Fibroblast of lung (primary cell): ENCODE results near the gene ZNF385B.

ENCODE experiments used
- EZH2 ChIP-seq: IDR thresholded peaks from 2 replicates; pipeline ENCODE4 v1.5.1; 2012; ENCODE audit warnings: low read length, control low read depth, mild to moderate bottlenecking; ENCODE audit errors: missing control alignments
- TF ChIP-seq, protein P1 (sequence below), 2 donors: IDR thresholded peaks in 1 of 2; conservative IDR thresholded peaks in 1 of 2; 1 replicate in 1 of 2; 2 replicates in 1 of 2; pipeline ENCODE4 v1.5.1; 2011 to 2012; ENCODE audit warnings: low read length in 2 of 2, control low read depth in 1 of 2, inconsistent platforms in 1 of 2, low read depth in 1 of 2, mild to moderate bottlenecking in 1 of 2

DNA sequence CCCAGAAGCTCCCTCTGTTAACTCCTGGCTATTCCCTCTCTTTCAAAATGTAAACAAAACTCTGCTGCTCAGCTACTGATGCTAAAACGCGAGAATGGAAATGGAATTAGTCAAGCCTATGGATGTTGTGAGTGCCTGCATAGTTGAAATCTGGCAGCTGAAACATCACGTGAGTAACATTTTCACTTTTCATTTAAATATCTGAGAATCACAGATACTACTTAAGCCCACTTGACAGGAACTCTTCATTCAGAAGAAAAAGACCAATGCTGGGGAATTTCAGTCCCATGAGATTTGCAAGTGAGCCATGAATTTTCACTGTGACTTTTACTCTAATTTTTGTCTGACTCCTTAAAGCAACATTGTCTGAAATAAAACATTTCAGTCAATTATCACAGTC lies 381.5 kb downstream of the ZNF385B start:
- TF ChIP-seq, protein P1, sequence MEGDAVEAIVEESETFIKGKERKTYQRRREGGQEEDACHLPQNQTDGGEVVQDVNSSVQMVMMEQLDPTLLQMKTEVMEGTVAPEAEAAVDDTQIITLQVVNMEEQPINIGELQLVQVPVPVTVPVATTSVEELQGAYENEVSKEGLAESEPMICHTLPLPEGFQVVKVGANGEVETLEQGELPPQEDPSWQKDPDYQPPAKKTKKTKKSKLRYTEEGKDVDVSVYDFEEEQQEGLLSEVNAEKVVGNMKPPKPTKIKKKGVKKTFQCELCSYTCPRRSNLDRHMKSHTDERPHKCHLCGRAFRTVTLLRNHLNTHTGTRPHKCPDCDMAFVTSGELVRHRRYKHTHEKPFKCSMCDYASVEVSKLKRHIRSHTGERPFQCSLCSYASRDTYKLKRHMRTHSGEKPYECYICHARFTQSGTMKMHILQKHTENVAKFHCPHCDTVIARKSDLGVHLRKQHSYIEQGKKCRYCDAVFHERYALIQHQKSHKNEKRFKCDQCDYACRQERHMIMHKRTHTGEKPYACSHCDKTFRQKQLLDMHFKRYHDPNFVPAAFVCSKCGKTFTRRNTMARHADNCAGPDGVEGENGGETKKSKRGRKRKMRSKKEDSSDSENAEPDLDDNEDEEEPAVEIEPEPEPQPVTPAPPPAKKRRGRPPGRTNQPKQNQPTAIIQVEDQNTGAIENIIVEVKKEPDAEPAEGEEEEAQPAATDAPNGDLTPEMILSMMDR (conservative IDR thresholded peaks at IDR 0.05 in 1 of 2, IDR thresholded peaks at IDR 0.05 in 1 of 2; ENCODE audit: low read depth in 1 of 2, low read length in 2 of 2), result no peak
- TF ChIP-seq EZH2, result no peak
